ENCODE measurements around the gene MLNR. TPM values are rescaled to one million over a fixed set of nuclear protein-coding genes. Genes with fewer than 3 reads are reported as not detected.

MLNR gene, protein sequence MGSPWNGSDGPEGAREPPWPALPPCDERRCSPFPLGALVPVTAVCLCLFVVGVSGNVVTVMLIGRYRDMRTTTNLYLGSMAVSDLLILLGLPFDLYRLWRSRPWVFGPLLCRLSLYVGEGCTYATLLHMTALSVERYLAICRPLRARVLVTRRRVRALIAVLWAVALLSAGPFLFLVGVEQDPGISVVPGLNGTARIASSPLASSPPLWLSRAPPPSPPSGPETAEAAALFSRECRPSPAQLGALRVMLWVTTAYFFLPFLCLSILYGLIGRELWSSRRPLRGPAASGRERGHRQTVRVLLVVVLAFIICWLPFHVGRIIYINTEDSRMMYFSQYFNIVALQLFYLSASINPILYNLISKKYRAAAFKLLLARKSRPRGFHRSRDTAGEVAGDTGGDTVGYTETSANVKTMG
- not detected in 2 replicates for total RNA-seq

DNA sequence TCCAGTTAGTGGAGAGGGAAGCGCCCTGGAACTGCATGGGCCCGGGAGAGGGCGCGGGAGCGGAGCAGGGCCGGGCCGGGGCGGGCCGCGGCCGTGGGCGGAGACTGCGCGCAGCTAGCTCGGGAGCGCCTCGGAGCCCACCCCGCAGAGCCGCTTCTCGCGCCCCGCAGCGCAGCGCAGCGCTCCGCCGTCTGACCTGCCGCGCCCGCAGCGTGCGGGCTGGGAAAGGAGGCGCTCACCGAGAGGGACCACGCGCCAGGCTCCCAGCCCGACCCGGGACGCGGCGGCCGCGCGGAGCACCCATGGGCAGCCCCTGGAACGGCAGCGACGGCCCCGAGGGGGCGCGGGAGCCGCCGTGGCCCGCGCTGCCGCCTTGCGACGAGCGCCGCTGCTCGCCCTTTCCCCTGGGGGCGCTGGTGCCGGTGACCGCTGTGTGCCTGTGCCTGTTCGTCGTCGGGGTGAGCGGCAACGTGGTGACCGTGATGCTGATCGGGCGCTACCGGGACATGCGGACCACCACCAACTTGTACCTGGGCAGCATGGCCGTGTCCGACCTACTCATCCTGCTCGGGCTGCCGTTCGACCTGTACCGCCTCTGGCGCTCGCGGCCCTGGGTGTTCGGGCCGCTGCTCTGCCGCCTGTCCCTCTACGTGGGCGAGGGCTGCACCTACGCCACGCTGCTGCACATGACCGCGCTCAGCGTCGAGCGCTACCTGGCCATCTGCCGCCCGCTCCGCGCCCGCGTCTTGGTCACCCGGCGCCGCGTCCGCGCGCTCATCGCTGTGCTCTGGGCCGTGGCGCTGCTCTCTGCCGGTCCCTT, at the start of gene MLNR:
MLNR (plus strand) TSS at position 303 of the 820 bp plus-strand sequence; CDS start at position 303, 0 bp downstream.
- DNase-seq (ENCODE audit: low read depth) = no peak

DNA sequence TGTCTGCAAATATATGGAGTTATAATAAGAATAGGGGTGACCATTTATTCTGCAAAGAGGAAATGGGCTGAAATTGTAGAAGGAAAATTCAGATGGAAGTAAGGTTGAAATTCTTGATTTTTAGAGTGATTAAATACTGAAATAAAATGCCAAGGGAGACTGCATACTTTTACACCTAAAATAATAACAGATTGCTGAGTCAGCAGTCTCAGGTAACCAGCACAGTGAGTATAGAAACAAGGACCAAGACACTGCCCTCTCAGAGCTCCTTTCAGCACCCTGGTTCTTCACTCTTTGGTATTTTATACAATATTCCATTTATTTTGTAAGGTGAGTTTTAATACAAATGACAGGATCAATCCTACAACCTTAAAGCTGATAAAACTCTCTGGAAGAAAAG, 48.8 kb upstream of the MLNR start:
- DNase-seq (ENCODE audit: low read depth) = no peak

DNA sequence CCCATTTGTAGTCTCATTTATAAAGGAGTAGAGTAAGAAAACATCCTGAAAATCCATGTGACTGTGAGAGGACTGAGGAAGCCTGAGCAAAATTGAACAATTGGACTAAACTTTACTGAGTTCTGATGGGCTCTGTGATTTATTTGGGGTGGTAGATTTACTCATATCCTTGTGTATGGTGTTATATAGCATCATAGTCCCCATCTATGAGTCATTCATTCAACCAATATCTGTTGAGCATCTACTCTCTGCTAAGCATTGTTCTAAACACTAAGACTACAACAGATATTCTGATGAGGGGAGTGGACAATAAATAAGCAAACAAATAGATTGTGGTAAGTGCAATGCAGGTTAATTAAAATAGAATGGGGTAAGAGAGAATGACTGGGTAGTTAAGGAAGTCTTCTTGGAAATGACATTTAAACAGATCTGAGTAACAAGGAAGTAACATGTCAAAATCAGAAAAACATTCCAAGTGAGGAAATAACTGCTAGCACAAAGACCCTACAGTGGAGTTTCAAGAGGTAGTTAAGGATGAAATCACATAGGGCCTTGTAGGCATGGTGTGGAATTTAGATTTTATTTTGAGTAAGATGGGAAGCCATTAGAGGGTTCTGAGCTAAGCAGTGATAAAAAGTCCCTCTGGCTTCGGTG, 36.3 kb upstream of the MLNR start:
- DNase-seq (ENCODE audit: low read depth) = peak; percentile 61

DNA sequence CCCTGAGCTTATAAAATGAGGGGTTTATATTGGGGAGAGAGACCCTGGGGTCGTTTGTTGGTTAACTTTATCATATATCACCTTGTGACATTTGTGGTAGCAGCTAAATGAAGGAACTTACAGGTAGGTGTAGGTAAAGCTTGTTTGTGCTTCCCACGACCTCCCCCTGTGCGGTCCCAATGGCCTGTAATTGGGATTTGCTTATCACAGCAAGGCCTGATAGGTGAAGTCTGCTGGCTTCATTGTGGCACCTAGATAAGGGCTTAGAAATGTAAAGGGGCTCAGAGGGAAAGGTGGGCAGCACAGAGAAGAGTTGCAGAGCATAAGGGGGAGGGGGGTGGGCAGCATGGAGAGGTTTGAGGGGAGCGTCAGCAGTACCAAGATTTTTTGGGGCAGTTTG, 35.5 kb upstream of the MLNR start:
- DNase-seq (ENCODE audit: low read depth) = no peak

DNA sequence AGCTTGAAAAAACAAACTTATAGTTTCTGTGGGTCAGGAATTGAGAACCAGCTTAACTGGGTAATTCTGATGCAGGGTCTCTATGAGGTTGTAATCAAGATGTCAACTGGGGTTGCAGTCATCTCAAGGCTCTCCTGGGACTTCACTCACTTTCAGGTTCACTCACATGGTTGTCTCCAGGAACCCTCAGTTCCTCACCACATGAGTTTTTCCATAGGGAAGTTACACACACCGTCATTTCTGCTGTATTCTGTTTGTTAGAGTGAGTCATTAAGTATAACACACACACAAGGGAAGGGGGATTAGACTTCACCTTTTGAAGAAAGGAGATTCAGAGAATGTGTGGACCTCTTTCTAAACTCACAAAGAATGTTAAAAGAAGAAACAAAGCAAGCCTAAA, 34.9 kb upstream of the MLNR start:
- DNase-seq (ENCODE audit: low read depth) = peak; percentile 3

DNA sequence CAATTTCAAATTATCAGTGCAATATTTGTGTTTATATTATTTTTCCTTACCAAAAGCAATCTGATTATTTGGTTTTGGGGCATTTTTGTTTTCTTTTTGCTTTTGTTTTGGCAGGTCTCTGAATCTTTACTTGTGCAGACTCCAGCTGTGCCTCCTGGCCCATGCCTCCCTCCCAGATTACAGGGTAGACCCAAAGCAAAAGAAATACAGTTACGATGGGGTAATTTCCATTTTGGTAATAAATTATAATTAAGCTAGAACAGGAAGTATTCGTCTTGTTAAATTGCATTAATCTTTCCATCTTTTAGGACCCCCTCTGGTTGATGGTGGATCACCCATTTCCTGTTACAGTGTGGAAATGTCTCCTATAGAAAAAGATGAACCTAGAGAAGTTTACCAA, 29.2 kb upstream of the MLNR start:
- DNase-seq (ENCODE audit: low read depth) = no peak

DNA sequence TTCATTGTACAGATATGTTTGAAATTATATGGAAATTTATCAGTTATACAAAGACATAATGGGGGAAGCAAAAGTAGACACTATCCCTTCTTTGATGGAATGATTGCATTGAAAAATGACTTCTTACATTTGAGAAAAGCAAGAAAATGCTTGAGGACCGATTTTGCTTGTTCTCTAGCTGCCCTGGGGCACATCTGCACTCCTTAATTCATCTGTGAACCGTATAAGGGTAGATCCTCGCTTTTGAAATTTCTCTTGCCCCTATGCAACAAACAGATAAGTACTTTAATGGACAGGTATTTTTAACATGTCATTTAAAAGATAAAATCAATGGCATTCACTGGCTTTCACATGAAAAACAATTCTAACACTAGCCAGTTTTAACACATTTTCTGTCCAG, 13.5 kb upstream of the MLNR start:
- DNase-seq (ENCODE audit: low read depth) = no peak

DNA sequence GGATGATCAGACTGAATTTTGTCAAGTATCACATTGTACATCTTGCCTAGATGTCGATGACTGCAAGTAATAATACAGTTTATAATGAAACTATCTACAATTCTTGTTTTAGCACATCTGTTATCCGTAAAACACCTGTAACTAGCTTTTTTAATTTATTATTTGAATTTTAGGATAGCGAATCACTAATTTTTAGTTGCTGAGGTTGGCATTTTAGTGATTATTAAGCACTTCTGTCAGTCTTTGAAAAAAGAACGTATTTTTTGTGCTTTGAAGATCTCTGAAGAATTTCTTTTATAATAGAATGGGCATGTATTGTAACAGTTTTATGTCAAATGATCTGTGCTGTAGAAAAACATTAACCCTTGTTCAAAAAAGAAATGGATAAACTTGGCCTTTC, 11.5 kb upstream of the MLNR start:
- DNase-seq (ENCODE audit: low read depth) = no peak

DNA sequence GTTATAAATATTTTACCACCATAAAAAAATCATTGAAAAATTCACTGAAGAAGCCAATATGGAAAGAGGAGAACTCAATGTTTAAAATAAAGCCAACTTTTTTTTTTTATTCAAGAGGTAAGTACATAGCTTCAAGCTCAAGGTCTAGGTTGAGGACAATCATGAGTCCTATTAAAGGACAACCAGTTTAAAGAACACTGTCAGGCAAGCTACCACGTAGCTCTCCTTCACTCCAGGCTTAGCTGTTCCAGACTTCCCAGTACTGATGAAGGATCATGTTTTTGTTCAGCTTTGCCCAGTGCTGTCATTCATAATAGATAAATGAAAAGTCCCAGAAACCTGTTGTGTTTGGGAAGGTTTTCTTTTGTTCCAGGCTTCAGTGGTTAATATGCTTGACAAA, 10.0 kb upstream of the MLNR start:
- no peak for DNase-seq (ENCODE audit: low read depth)

DNA sequence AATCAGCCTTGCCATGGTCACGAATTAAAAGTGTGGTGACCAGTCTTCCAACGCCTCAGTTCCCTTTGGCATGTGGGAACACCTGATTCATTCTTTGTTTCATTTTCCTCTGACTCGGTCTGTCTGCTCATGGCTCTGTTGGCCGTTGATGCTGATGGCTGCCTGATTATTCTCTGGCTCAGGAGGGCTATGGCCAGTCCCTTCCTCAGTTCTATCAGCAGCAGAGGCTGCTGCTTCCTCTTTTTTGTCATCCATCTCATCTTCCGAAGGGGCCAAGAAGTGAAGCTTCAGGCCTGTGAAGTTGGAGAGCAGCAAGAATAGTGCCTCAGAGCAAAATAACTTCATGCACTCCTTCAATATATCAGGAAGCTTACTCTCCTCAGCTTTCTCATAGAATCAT, 9.5 kb upstream of the MLNR start:
- no peak for DNase-seq (ENCODE audit: low read depth)

DNA sequence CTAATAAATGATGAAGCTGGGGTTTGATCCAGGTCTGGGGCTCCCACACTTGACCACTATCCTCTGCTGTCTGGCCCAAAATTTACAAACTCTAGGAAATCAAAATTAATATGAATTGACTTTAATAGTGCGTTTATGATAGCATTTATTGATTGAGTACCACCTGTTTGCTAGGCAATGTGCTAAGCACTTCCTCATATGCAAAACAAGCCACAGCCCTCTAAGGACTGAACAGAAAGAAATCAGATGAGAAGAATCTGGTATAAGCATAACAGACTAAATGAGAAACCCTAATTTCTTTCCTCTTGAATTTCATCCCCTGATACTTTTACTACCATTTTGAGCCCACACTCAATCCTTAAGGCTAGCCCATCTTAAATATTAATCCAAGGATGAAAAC, 6.6 kb upstream of the MLNR start:
- DNase-seq (ENCODE audit: low read depth) = no peak

DNA sequence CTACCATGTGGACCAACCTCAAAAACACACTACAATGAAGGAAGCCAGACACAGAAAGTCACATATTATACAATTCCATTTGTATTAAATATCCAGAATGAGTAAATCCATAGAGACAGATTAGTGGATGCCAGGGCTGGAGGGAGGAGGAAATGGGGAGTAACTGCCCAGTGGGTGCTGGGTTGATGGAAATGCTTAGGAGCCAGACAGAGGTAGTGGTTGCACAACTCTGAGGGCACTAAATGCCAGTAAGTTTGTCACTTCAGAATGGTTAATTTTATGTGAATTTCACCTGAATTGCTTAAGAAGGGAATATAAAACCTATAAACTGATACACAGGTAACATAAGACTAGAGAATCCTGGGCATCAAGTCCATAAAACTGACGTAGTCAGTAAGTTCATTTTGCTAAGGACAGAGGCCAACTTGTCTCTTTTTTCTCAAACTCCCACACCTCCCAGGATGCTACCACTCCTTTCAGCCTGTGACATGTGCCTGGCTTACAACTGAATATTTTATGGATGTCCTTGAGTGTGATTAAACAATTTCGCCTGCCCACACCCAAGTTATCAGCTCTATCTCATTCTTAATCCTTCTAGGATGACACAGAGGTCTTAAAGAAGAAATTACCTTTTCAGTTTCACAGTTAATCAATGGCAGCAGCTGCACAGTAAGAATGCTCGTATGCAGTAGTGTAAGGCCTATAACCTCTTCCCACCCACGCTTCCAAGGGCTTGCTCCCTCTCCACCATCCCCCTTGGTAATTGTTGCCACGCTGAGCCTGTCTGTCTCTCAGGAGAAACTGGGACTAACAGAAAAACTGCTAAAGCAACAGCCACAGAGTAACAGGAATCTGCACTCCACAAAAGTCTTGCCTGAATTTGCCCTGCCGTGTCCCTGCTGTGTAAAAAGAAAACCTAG, 5.9 kb upstream of the MLNR start:
- DNase-seq (ENCODE audit: low read depth) = peak; percentile 17

DNA sequence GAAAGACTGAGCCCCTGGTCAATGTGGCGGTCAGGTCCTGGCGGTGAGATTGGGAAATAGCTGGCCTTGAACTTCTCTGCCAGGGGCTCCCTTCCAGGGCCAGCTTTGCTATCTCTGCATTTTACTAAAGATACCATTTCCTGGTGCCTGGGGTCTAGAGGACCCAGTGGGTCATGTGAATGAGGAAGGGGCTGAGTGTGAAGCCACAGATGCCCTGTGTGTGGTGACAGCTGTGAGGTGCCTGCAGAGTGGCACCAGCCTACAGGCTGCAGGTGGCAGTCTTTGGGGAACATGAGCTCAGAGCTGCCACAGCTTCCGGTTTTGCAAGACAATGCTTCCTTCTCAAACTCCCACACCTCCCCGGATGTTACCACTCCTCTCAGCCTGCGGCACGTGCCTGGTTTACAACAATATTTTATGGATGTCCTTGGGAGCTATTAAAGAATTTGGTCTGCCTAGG, 5.2 kb upstream of the MLNR start:
- DNase-seq (ENCODE audit: low read depth) = no peak

DNA sequence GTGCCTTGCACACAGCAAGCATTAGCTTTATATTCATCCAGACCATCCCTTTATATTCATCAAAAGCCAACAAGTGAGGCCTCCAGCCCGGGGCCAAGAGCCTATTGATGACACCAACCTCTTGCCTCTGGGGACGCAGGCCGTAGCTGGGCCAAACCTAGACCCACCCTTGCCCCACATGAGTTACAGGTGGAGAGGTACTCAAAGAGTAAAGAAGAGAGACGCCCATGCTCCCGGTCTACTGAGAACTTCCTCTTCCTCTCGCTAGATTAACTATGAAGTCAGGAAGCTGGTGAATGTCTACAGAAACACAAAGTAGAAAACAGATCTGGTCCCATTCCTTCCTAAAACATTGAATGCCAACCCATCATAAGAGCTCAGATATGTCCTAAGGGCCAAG, 3.8 kb upstream of the MLNR start:
- no peak for DNase-seq (ENCODE audit: low read depth)

DNA sequence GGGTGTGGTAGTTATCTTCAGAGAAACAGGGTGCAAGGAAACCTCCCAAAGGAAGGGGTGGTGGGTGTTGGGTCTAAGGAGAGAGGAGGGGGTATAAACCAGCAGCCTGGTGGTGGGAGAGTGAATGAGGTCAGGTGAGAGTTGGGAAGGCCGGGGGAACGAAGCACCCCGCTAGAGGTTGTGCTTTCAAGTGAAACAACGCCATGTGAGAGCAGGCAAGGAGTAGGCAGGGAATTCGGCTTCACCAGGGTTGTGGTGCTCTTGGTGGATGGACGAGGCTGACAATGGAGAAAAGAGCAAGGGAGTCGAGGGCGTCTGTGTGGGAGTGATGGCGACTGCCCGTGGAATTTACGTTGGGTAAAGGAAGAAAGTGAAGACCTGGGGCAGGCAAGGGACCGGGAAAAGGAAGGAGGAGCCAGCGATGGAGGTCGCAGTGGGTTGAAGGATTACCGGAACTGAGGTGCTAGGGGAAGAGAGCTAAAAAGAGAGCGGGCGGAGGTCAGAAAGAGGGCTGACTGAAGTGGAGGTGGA, 2.1 kb upstream of the MLNR start:
- DNase-seq (ENCODE audit: low read depth) = no peak

DNA sequence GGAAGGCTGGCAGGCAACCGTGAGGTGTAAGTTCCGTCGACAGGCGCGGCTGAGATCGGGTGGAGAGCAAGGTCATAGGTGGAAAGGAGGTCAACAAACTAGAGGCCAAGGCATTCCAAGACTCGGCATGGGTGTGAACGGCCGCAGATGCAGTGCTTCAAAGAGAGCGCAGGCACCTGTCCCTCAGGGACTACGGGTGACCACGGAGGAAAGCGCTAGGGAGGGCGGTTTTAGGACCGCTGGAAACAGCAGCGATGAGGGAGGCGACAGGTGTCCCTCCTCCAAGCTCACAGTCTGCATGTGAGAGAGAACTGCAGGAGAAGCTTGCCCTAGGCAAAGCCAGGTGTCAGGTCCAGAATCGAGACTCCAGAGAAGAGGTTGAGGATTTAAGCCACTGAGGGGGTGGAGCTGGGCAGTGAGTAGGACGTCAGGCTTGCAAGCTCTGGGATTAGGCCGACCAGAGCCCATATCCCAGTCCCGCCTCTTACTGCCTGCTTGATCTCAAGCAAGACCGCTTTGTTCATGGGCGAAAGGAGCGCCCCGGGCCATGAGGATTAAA, 1.6 kb upstream of the MLNR start:
- DNase-seq (ENCODE audit: low read depth) = no peak

DNA sequence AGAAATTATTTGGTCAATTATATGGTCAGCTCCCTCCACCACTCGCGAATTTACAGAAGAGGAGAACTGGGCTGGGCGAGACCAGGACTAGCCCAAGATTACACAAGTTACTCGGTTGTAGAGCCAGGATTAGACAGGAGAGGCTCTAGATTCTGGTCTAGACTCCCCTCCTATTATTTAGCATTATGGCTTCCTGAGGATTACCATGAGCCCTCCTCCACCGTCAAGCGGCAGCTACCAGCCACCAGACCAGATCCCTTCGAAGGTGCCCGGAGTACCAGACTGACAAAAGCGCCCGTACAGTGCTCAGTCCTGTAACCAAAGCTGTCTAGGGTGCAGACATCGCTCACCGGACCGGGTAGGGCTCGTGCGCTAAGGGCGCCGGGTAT, 497 bp upstream of the MLNR start:
- DNase-seq (ENCODE audit: low read depth) = no peak

DNA sequence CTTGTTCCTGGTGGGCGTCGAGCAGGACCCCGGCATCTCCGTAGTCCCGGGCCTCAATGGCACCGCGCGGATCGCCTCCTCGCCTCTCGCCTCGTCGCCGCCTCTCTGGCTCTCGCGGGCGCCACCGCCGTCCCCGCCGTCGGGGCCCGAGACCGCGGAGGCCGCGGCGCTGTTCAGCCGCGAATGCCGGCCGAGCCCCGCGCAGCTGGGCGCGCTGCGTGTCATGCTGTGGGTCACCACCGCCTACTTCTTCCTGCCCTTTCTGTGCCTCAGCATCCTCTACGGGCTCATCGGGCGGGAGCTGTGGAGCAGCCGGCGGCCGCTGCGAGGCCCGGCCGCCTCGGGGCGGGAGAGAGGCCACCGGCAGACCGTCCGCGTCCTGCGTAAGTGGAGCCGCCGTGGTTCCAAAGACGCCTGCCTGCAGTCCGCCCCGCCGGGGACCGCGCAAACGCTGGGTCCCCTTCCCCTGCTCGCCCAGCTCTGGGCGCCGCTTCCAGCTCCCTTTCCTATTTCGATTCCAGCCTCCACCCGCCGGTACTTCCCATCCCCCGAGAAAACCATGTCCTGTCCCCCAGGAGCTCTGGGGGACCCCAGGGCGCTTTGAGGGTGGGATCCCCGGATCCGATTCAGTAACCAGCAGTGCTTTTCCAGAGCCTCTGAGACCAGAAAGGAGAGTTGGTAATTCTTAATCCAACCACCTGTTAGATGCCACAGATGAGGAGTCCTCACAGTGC, 885 bp downstream of the MLNR start:
- DNase-seq (ENCODE audit: low read depth) = no peak

DNA sequence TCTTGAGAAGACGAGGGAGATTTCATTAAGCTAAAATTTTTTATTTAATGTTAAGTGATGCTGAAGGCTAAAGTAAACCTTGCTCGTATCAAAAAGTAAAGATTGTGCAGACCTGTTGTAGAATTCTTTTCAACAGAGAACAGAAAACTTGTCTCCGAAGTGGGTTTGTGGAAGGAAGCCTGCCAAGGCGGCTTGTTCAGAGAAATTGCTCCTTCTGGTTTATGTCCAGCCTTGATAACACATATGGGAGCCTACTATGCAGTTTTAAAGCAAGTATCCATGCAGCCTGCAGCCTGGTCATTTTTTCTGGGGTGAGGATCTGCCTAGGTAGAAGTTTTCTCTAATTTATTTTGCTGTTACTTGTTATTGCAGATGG, 1.4 kb downstream of the MLNR start:
- no peak for DNase-seq (ENCODE audit: low read depth)
